Caco-2 (cell line): ENCODE data around the gene PKN1. TPM values are rescaled to one million over a fixed set of nuclear protein-coding genes. Genes with fewer than 3 reads are reported as not detected.

Experiments
- BruUV-seq: library from RNA; stranded (reverse); fragments of 400-500 nt; replicated peaks from 2 replicates; lab custom pipeline; 2021; lab: Mats Ljungman, UMichigan
- CTCF ChIA-PET: fragments of 300-600 bp; sonication (Branson Sonifier 250); formaldehyde crosslinking; loops from one replicate; lab custom pipeline; 2022; ENCODE audit warnings: antibody characterized with exemption; lab: Charles Lee
- POLR2A ChIA-PET: fragments of 300-600 bp; sonication (Branson Sonifier 250); formaldehyde crosslinking; loops from one replicate; lab custom pipeline; 2022; ENCODE audit warnings: antibody characterized with exemption; lab: Charles Lee
- DNase-seq, 2 experiments: peaks; one replicate each; pipeline versions ENCODE4 v3.0.0 to v3.0.0-alpha.2; 2020 to 2022
- H3K27me3 ChIP-seq: replicated peaks from 2 replicates; pipeline ENCODE4 v1.6.0; 2011; ENCODE audit warnings: low read length; ENCODE audit not compliant: control insufficient read depth, insufficient read depth
- H3K36me3 ChIP-seq: 2 replicates; pipeline ENCODE4 v1.5.1; 2011; ENCODE audit warnings: low read length; ENCODE audit not compliant: control insufficient read depth, insufficient read depth
- H3K4me1 ChIP-seq: fragments of 250-450 bp; sonication (Bioruptor Pico); 2 replicates; pipeline ENCODE4 v1.5.1; 2020; ENCODE audit warnings: mild to moderate bottlenecking
- H3K4me3 ChIP-seq: 2 replicates; pipeline ENCODE4 v1.5.1; 2011; ENCODE audit warnings: low read depth, mild to moderate bottlenecking, control low read depth, low read length
- H3K9me3 ChIP-seq: fragments of 250-450 bp; sonication (Bioruptor Pico); 2 replicates; pipeline ENCODE4 v1.5.1; 2020; ENCODE audit warnings: mild to moderate bottlenecking, moderate library complexity
- H3K27ac Mint-ChIP-seq: one replicate; pipeline ENCODE4 v1.8.0; 2022; ENCODE audit warnings: mixed read lengths; ENCODE audit not compliant: unreplicated experiment
- H3K27me3 Mint-ChIP-seq: one replicate; pipeline ENCODE4 v1.8.0; 2022; ENCODE audit warnings: mixed read lengths; ENCODE audit not compliant: insufficient read depth, unreplicated experiment
- H3K36me3 Mint-ChIP-seq: one replicate; pipeline ENCODE4 v1.8.0; 2022; ENCODE audit warnings: mild to moderate bottlenecking, mixed read lengths; ENCODE audit not compliant: insufficient read depth, unreplicated experiment
- H3K4me1 Mint-ChIP-seq: one replicate; pipeline ENCODE4 v1.8.0; 2022; ENCODE audit warnings: low read depth, mixed read lengths; ENCODE audit not compliant: unreplicated experiment
- H3K4me3 Mint-ChIP-seq: one replicate; pipeline ENCODE4 v1.8.0; 2022; ENCODE audit warnings: mild to moderate bottlenecking, moderate library complexity, mixed read lengths; ENCODE audit not compliant: unreplicated experiment
- H3K9me3 Mint-ChIP-seq: one replicate; pipeline ENCODE4 v1.8.0; 2022; ENCODE audit warnings: mixed read lengths; ENCODE audit not compliant: unreplicated experiment
- CTCF ChIP-seq, 2 experiments: fragments of 200-600 bp in 1 of 2; IDR thresholded peaks; 1 replicate in 1 of 2; 2 replicates in 1 of 2; pipeline versions ENCODE4 v1.5.1 to v1.8.0; 2011 to 2022; ENCODE audit warnings: antibody characterized with exemption in 1 of 2, control low read depth in 1 of 2, inconsistent platforms in 1 of 2, low read depth in 1 of 2, low read length in 1 of 2, mild to moderate bottlenecking in 1 of 2, moderate library complexity in 1 of 2; ENCODE audit not compliant: insufficient read depth in 1 of 2, severe bottlenecking in 1 of 2, unreplicated experiment in 1 of 2
- intact Hi-C: fragments of 100-400 bp; cut with micrococcal nuclease; formaldehyde crosslinking; loops from one replicate; pipeline ENCODE4 v1.10.0; 2022; ENCODE audit not compliant: unreplicated experiment
- total RNA-seq: library from RNA; stranded (reverse); gene quantifications from 2 replicates; pipeline ENCODE4 v1.2.3, GENCODE V29; 2022

The PKN1 gene
- total RNA-seq, 1 experiment from 2014 or later, result 102 TPM

GRCh38 chr19:14519245-14519859, 86.2 kb downstream of the PKN1 start:
- H3K9me3 Mint-ChIP-seq, result no peaks in the 10 kb centered on the region
- no peak overlapping the region for H3K4me3 ChIP-seq

DNA sequence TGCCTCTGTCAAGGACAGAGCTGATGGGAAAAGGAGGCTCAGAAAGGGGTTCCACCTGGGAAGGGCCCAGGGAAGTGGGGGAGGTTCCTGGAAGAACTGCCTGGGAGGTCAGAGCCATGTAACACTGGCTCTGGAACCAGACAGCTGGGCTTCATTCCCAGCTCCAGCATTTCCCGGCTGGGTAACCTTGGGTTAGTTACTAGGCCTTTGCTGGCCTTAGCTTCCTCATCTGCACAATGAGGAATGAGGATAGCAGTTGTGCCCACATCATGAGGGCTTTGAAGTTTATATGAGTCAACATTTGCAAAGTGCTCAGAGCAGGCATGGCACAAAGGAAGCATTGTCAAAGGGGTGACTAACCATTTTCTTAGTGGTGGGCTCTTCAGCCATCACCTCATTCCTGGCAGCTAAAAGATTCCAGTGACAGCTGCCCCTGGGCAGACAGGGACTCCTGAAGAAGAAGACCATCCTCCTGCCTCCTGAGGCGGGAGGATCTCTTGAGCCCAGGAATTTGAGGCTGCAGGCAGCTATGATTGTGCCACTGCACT, 86.8 kb downstream of the PKN1 start:
- POLR2A ChIA-PET, result no interaction called here

More at GRCh38 chr19:14519245-14519859, 86.2 kb downstream of the PKN1 start:
- no peak for DNase-seq
- H3K4me3 Mint-ChIP-seq, result peak overlapping the region; percentile 37
- no peak for TF ChIP-seq CTCF (IDR thresholded peaks at IDR 0.05; ENCODE audit: insufficient read depth in 1 of 2, low read depth in 1 of 2, low read length in 1 of 2, severe bottlenecking in 1 of 2, unreplicated experiment in 1 of 2)
- Histone ChIP-seq H3K36me3 (peaks cover 6% of the 10 kb centered on the region), H3K27me3 (no peaks in the 10 kb centered on the region), H3K9me3 (no peaks in the 10 kb centered on the region), H3K4me1 (peaks cover 21% of the 10 kb centered on the region)
- H3K36me3 Mint-ChIP-seq, result peaks cover 47% of the 10 kb centered on the region
- intact Hi-C loops, result loop anchor here (2.0 kb wide), 1 partner anchor 17 kb away; no protein-coding TSS in a partner anchor
- peaks cover 12% of the 10 kb centered on the region for H3K4me1 Mint-ChIP-seq
- ChIA-PET POLR2A (no interaction called here), CTCF (no interaction called here)
- H3K27me3 Mint-ChIP-seq, result no peaks in the 10 kb centered on the region
- no TSS peak for BruUV-seq
- H3K27ac Mint-ChIP-seq, result peak overlapping the region; percentile 84

DNA sequence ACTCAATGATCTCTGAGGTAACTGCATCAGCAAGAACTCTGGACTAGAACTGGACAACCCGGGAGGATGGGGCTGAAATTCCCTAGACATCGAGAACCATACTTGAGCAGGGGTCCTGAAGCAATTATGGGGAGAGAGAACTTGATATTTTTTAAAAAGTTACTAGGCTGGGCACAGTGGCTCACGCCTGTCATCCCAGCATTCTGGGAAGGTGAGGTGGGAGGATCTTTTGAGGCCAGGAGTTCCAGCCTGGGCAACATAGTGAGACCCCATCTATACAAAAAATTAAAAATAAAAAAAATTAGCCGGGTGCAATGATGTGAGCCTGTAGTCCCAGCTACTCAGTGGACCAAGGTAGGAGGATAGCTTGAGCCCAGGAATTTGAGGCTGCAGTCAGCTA, 87.4 kb downstream of the PKN1 start:
- no peak for TF ChIP-seq CTCF (IDR thresholded peaks at IDR 0.05; ENCODE audit: insufficient read depth in 1 of 2, low read depth in 1 of 2, low read length in 1 of 2, severe bottlenecking in 1 of 2, unreplicated experiment in 1 of 2)
- ChIA-PET CTCF (no interaction called here), POLR2A (no interaction called here)
- no TSS peak for BruUV-seq
- Histone ChIP-seq H3K4me3 (no peak overlapping the region), H3K4me1 (peaks cover 20% of the 10 kb centered on the region), H3K9me3 (no peaks in the 10 kb centered on the region), H3K27me3 (no peaks in the 10 kb centered on the region), H3K36me3 (peaks cover 2% of the 10 kb centered on the region)
- Mint-ChIP-seq H3K4me3 (no peak overlapping the region), H3K27me3 (no peaks in the 10 kb centered on the region), H3K4me1 (peaks cover 12% of the 10 kb centered on the region), H3K27ac (no peak overlapping the region), H3K36me3 (peaks cover 35% of the 10 kb centered on the region), H3K9me3 (no peaks in the 10 kb centered on the region)
- intact Hi-C loops, result no loop called here
- DNase-seq, result no peak

More for the DNA sequence above, 86.8 kb downstream of the PKN1 start:
- Mint-ChIP-seq H3K27ac (no peak overlapping the region), H3K36me3 (peaks cover 41% of the 10 kb centered on the region), H3K4me3 (peak overlapping the region; percentile 37), H3K27me3 (no peaks in the 10 kb centered on the region), H3K4me1 (peaks cover 12% of the 10 kb centered on the region), H3K9me3 (no peaks in the 10 kb centered on the region)
- intact Hi-C loops, result loop anchor here (2.0 kb wide), 1 partner anchor 17 kb away; no protein-coding TSS in a partner anchor
- no peaks in the 10 kb centered on the region for H3K9me3 ChIP-seq
- DNase-seq, result no peak
- peaks cover 2% of the 10 kb centered on the region for H3K36me3 ChIP-seq
- H3K4me3 ChIP-seq, result no peak overlapping the region
- no TSS peak for BruUV-seq
- peaks cover 20% of the 10 kb centered on the region for H3K4me1 ChIP-seq
- H3K27me3 ChIP-seq, result no peaks in the 10 kb centered on the region
- CTCF ChIA-PET, result no interaction called here
- TF ChIP-seq CTCF (IDR thresholded peaks at IDR 0.05; ENCODE audit: insufficient read depth in 1 of 2, low read depth in 1 of 2, low read length in 1 of 2, severe bottlenecking in 1 of 2, unreplicated experiment in 1 of 2), result no peak

Other genes starting within 250 kb of the PKN1 start
- gene ADGRL1, start 227.1 kb upstream of the PKN1 start, total RNA-seq, result 16.9 and 17.6 TPM in 2 replicates
- gene ADGRE5, start 51.9 kb upstream of the PKN1 start, total RNA-seq, result 24.8 and 34.8 TPM in 2 replicates
- 118 and 126 TPM in 2 replicates for gene DDX39A, start 14.0 kb upstream of the PKN1 start, total RNA-seq
- gene PTGER1, start 42.0 kb downstream of the PKN1 start, total RNA-seq, result 0.20 and 0.74 TPM in 2 replicates
- gene GIPC1, start 62.8 kb downstream of the PKN1 start, total RNA-seq, result 98.7 and 105 TPM in 2 replicates
- gene DNAJB1, start 85.1 kb downstream of the PKN1 start, total RNA-seq, result 79.5 and 80.2 TPM in 2 replicates
- 294 and 300 TPM in 2 replicates for gene TECR, start 96.3 kb downstream of the PKN1 start, total RNA-seq
- 158 and 173 TPM in 2 replicates for gene NDUFB7, start 138.8 kb downstream of the PKN1 start, total RNA-seq
- gene CLEC17A, start 149.8 kb downstream of the PKN1 start, total RNA-seq, result not detected in 2 replicates
- not detected in 2 replicates for gene ADGRE3, start 241.5 kb downstream of the PKN1 start, total RNA-seq